ENCODE measurements around the gene GALNT18. TPM values are rescaled to one million over a fixed set of nuclear protein-coding genes. Genes with fewer than 3 reads are reported as not detected.

The GALNT18 gene
- total RNA-seq, 1 donor from 2014 or later: 6.6 TPM

DNA sequence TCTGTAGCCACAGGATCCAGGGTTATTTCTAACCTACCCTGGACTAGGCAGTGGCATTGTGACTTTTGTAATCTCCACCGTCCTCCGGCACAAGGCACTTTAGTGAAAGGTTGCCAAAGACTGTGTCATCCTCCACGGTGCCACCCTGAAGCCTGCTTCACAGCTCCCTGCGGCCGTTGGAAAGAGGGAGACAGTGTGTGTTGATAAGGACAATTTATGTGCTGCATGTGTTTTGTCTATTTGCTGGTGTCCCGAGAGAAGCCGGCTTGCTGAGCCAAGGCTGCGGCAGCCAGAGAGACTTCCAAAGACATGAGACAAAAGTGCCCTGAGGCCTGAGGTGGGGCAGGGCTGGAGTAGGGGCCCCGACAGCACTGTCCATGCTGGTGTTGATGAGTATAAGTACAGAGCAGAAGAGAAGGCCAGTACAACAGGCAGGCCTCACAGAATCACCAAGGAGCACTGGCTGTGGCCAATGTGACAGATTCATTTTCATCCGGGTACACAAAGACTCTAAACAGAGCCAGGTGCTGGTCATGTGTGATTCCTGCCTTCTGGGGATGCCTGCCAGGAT is 40.9 kb downstream of the GALNT18 start:
- no peaks in the 10 kb centered on the region for H3K27me3 ChIP-seq (ENCODE audit: control insufficient read depth, insufficient read depth, low read length)
- H3K4me3 ChIP-seq (ENCODE audit: low read depth, low read length): no peak overlapping the region
- no peaks in the 10 kb centered on the region for H3K36me3 ChIP-seq (ENCODE audit: control insufficient read depth, insufficient read depth, low read length)
- TF ChIP-seq, protein P1, sequence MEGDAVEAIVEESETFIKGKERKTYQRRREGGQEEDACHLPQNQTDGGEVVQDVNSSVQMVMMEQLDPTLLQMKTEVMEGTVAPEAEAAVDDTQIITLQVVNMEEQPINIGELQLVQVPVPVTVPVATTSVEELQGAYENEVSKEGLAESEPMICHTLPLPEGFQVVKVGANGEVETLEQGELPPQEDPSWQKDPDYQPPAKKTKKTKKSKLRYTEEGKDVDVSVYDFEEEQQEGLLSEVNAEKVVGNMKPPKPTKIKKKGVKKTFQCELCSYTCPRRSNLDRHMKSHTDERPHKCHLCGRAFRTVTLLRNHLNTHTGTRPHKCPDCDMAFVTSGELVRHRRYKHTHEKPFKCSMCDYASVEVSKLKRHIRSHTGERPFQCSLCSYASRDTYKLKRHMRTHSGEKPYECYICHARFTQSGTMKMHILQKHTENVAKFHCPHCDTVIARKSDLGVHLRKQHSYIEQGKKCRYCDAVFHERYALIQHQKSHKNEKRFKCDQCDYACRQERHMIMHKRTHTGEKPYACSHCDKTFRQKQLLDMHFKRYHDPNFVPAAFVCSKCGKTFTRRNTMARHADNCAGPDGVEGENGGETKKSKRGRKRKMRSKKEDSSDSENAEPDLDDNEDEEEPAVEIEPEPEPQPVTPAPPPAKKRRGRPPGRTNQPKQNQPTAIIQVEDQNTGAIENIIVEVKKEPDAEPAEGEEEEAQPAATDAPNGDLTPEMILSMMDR (IDR thresholded peaks at IDR 0.05; ENCODE audit: insufficient read depth, low read length, poor library complexity, severe bottlenecking): no peak
- no peak for DNase-seq (ENCODE audit: low read depth)

- TF ChIP-seq, protein P1 (IDR thresholded peaks at IDR 0.05; ENCODE audit: insufficient read depth, low read length, poor library complexity, severe bottlenecking): no peak
- Histone ChIP-seq H3K27me3 (ENCODE audit: control insufficient read depth, insufficient read depth, low read length) (no peaks in the 10 kb centered on the region), H3K36me3 (ENCODE audit: control insufficient read depth, insufficient read depth, low read length) (no peaks in the 10 kb centered on the region), H3K4me3 (ENCODE audit: low read depth, low read length) (no peak overlapping the region)
- DNase-seq (ENCODE audit: low read depth): no peak
Measured at GRCh38 chr11:11580012-11580411, 41.8 kb downstream of the GALNT18 start.

- Histone ChIP-seq H3K4me3 (ENCODE audit: low read depth, low read length) (no peak overlapping the region), H3K36me3 (ENCODE audit: control insufficient read depth, insufficient read depth, low read length) (no peaks in the 10 kb centered on the region), H3K27me3 (ENCODE audit: control insufficient read depth, insufficient read depth, low read length) (no peaks in the 10 kb centered on the region)
- TF ChIP-seq, protein P1 (IDR thresholded peaks at IDR 0.05; ENCODE audit: insufficient read depth, low read length, poor library complexity, severe bottlenecking): no peak
- DNase-seq (ENCODE audit: low read depth): no peak
Measured at GRCh38 chr11:11579012-11579988, 42.5 kb downstream of the GALNT18 start.

DNA sequence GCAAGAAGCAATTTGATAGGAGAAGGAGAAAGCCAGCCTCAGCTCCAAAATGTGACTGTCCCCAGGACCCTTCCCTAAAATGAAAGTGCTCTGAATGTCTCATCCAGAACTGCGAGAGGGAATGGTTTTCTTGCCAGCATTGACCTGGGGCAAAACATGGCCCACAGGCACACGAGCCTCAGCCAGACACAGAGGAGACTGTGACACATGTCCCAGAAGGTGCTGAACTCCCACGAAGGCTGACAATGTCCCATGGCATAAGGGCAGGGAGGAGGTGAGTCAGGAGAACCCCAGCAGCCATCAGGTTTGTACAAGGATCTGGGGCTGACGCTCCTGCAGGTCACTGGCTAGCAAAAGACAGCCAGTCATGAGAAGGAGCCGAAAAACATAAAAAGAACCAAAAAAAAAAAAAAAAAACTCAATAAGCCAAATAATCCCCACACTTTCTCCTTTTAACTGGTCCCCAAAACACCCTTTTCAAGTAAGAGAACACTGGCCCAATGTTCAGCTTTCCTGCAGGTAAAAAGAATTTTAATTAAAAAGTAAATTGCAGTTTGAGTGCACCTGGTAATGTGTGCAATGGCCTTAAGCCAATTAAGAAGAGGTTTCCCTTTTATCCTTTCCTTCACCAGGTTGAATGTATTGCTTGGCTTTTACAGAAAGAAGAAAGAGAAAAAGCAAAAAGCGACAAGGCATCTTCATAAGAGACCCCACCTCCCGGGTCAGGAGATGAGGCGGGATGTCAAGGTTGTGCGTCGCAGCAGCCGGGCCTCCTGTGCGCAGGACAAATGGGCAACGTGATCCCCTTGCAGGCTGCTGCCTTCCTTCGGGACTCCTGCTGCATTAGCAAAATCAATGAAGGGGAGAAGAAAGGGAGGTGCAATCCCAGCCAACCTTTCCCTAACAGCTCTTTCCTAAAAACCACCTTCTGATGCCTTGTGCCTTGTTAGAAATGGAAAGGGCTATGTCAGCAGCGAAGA is 43.6 kb downstream of the GALNT18 start:
- Histone ChIP-seq H3K27me3 (ENCODE audit: control insufficient read depth, insufficient read depth, low read length) (no peaks in the 10 kb centered on the region), H3K36me3 (ENCODE audit: control insufficient read depth, insufficient read depth, low read length) (no peaks in the 10 kb centered on the region), H3K4me3 (ENCODE audit: low read depth, low read length) (no peak overlapping the region)
- TF ChIP-seq, protein P1 (IDR thresholded peaks at IDR 0.05; ENCODE audit: insufficient read depth, low read length, poor library complexity, severe bottlenecking): no peak
- no peak for DNase-seq (ENCODE audit: low read depth)

DNA sequence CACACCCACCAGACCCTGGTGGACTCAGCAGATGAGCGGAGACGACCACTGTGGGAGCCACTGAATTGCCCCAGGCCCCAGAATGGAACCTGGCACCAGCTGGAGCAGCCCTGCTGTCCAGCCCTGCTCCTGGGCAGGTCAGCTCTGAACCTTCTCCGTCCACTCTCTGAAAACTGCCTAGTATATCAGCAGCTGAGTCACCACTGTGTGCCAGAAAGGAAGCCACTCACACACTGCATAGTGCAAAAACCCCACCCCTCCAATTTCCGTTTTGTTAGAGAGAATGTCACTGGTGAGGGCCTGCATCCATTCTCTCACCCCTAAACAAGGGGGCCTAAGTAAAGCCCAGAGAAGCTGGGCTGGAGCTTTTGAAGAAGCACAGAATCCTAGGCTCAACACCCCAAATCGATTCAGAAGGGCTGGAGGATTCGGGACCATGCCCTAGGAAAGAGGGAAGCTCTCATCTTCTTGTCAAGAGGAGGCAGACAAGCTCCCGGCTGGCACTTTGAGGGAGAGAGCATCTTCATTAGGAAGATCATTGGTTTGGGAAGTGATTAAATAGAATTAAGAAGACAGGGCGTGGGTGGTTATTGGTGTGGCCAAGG is 44.5 kb downstream of the GALNT18 start:
- Histone ChIP-seq H3K4me3 (ENCODE audit: low read depth, low read length) (no peak overlapping the region), H3K36me3 (ENCODE audit: control insufficient read depth, insufficient read depth, low read length) (no peaks in the 10 kb centered on the region), H3K27me3 (ENCODE audit: control insufficient read depth, insufficient read depth, low read length) (no peaks in the 10 kb centered on the region)
- TF ChIP-seq, protein P1 (IDR thresholded peaks at IDR 0.05; ENCODE audit: insufficient read depth, low read length, poor library complexity, severe bottlenecking): no peak
- no peak for DNase-seq (ENCODE audit: low read depth)
